B cell (primary cell): ENCODE measurements around the gene RAB10. TPM values are rescaled to one million over a fixed set of nuclear protein-coding genes. Genes with fewer than 3 reads are reported as not detected.

Experiments used
- ATAC-seq: fragments of 200-7000 bp; cut with Tn5 transposase; one replicate; pipeline ENCODE4 v1.10.0; 2021; ENCODE audit warnings: low read depth, mild to moderate bottlenecking, moderate number of reproducible peaks, moderate library complexity
- CTCF ChIA-PET: fragments of 350-600 bp; sonication (Branson Sonifier 250); formaldehyde crosslinking; loops from one replicate; lab custom pipeline; 2021; ENCODE audit warnings: antibody characterized with exemption, inconsistent platforms; lab: Charles Lee
- POLR2A ChIA-PET: fragments of 350-600 bp; sonication (Branson Sonifier 250); formaldehyde crosslinking; loops from one replicate; lab custom pipeline; 2021; ENCODE audit warnings: antibody characterized with exemption; lab: Charles Lee
- DNase-seq: peaks from one replicate; pipeline ENCODE4 v3.0.0; 2013
- H2AFZ ChIP-seq: 2 replicates; pipeline ENCODE4 v1.6.1; 2012; ENCODE audit warnings: mild to moderate bottlenecking, low read depth, low read length; ENCODE audit not compliant: insufficient read depth, poor library complexity, severe bottlenecking
- H3K27ac ChIP-seq, 2 donors: 1 replicate in 1 of 2; 2 replicates in 1 of 2; pipeline ENCODE4 v1.5.1; 2012 to 2013; ENCODE audit warnings: low read length in 2 of 2, mild to moderate bottlenecking in 2 of 2, moderate library complexity in 1 of 2
- H3K27me3 ChIP-seq, 4 experiments: fragments of 200-600 bp in 1 of 4; sonication (generic) in 1 of 4; replicated peaks in 1 of 4; 1 replicate in 2 of 4; 2 replicates in 2 of 4; pipeline versions ENCODE4 v1.6.1 to v1.7.0; 2013 to 2016; ENCODE audit warnings: low read length in 3 of 4, mild to moderate bottlenecking in 2 of 4, mixed read lengths in 1 of 4, moderate library complexity in 1 of 4; ENCODE audit not compliant: insufficient read depth in 4 of 4, control insufficient read depth in 3 of 4; ENCODE audit errors: control extremely low read depth in 1 of 4
- H3K36me3 ChIP-seq, 2 experiments: replicated peaks in 1 of 2; 1 replicate in 1 of 2; 2 replicates in 1 of 2; pipeline versions ENCODE4 v1.6.1 to v1.7.1; 2013; ENCODE audit warnings: low read length in 1 of 2; ENCODE audit not compliant: insufficient read depth in 2 of 2, control insufficient read depth in 1 of 2; ENCODE audit errors: control extremely low read depth in 1 of 2, extremely low read depth in 1 of 2
- H3K4me1 ChIP-seq, 2 donors: fragments of 200-600 bp in 1 of 2; sonication (generic) in 1 of 2; 1 replicate in 1 of 2; 2 replicates in 1 of 2; pipeline versions ENCODE4 v1.5.1 to v1.6.1; 2013 to 2017; ENCODE audit warnings: low read length in 2 of 2; ENCODE audit not compliant: control insufficient read depth in 2 of 2, insufficient read depth in 2 of 2
- H3K4me2 ChIP-seq: replicated peaks from 2 replicates; pipeline ENCODE3; 2012; ENCODE audit warnings: mild to moderate bottlenecking, low read depth, low read length; ENCODE audit not compliant: poor library complexity, severe bottlenecking
- H3K4me3 ChIP-seq, 5 experiments: fragments of 200-600 bp in 1 of 5; sonication (generic) in 1 of 5; 1 replicate in 3 of 5; 2 replicates in 2 of 5; pipeline versions ENCODE4 v1.5.1 to v1.7.0; 2011 to 2016; ENCODE audit warnings: low read length in 4 of 5, mild to moderate bottlenecking in 4 of 5, low read depth in 2 of 5, control low read depth in 1 of 5, moderate library complexity in 1 of 5; ENCODE audit not compliant: insufficient read depth in 1 of 5; ENCODE audit errors: control extremely low read depth in 1 of 5, extremely low read depth in 1 of 5
- H3K79me2 ChIP-seq: fragments of 200-600 bp; sonication (generic); one replicate; pipeline ENCODE4 v1.6.0; 2016; ENCODE audit warnings: low read length; ENCODE audit not compliant: control insufficient read depth, insufficient read depth
- H3K9ac ChIP-seq: fragments of 200-600 bp; sonication (generic); 2 replicates; pipeline ENCODE4 v1.6.1; 2017; ENCODE audit warnings: mild to moderate bottlenecking, low read length, moderate library complexity
- H3K9me3 ChIP-seq, 3 donors: one replicate each; pipeline versions ENCODE4 v1.6.1 to v1.7.1; 2013; ENCODE audit warnings: low read length in 2 of 3; ENCODE audit not compliant: control insufficient read depth in 2 of 3, insufficient read depth in 1 of 3; ENCODE audit errors: control extremely low read depth in 1 of 3
- H4K20me1 ChIP-seq: 2 replicates; pipeline ENCODE4 v1.6.0; 2012; ENCODE audit warnings: mild to moderate bottlenecking, low read length; ENCODE audit not compliant: insufficient read depth, control insufficient read depth, poor library complexity, severe bottlenecking
- H3K27ac Mint-ChIP-seq: one replicate; pipeline ENCODE4 v1.8.0; 2021; ENCODE audit warnings: mixed read lengths
- H3K27me3 Mint-ChIP-seq: one replicate; pipeline ENCODE4 v1.8.0; 2021; ENCODE audit warnings: mixed read lengths
- H3K4me1 Mint-ChIP-seq: one replicate; pipeline ENCODE4 v1.8.0; 2021; ENCODE audit warnings: mixed read lengths
- H3K4me3 Mint-ChIP-seq: one replicate; pipeline ENCODE4 v1.8.0; 2021; ENCODE audit warnings: mixed read lengths
- H3K9me3 Mint-ChIP-seq: one replicate; pipeline ENCODE4 v1.8.0; 2022; ENCODE audit warnings: mixed read lengths; ENCODE audit not compliant: insufficient read depth
- EZH2 ChIP-seq: IDR thresholded peaks from 2 replicates; pipeline ENCODE4 v1.6.1; 2012; ENCODE audit warnings: borderline replicate concordance, low read depth, mild to moderate bottlenecking, moderate library complexity, low read length; ENCODE audit not compliant: insufficient read depth, poor library complexity, severe bottlenecking
- WGBS: methylation state at CpG from one replicate; pipeline ENCODE4 v1.1.5; 2013; ENCODE audit warnings: missing lambda C conversion rate; ENCODE audit not compliant: insufficient coverage; 5-methylcytosine and 5-hydroxymethylcytosine counted together
- intact Hi-C: fragments of 100-400 bp; cut with micrococcal nuclease; formaldehyde crosslinking; loops from one replicate; pipeline ENCODE4 v1.10.0; 2022
- polyA plus RNA-seq: library from polyadenylated mRNA; depleted of rRNA; stranded (reverse); fragments of >200 nt; gene quantifications from 2 replicates; pipeline ENCODE4 v1.2.3, GENCODE V29; 2012
- total RNA-seq, 2 donors: library from RNA; stranded (reverse); fragments of 120-200 nt in 1 of 2; gene quantifications; 1 replicate in 1 of 2; 2 replicates in 1 of 2; pipeline versions ENCODE4 v1.2.3 to v1.2.4, GENCODE V29; 2013 to 2022
- TF ChIP-seq, protein P1 (sequence below): fragments of 200-600 bp; IDR thresholded peaks from one replicate; pipeline ENCODE4 v1.8.0; 2022; ENCODE audit warnings: antibody characterized with exemption, mild to moderate bottlenecking

The RAB10 gene
- total and polyA plus RNA-seq, 2 donors (not counting 1 experiment from before 2014, with no cell fraction given) = 21.7 to 66.7 TPM

DNA sequence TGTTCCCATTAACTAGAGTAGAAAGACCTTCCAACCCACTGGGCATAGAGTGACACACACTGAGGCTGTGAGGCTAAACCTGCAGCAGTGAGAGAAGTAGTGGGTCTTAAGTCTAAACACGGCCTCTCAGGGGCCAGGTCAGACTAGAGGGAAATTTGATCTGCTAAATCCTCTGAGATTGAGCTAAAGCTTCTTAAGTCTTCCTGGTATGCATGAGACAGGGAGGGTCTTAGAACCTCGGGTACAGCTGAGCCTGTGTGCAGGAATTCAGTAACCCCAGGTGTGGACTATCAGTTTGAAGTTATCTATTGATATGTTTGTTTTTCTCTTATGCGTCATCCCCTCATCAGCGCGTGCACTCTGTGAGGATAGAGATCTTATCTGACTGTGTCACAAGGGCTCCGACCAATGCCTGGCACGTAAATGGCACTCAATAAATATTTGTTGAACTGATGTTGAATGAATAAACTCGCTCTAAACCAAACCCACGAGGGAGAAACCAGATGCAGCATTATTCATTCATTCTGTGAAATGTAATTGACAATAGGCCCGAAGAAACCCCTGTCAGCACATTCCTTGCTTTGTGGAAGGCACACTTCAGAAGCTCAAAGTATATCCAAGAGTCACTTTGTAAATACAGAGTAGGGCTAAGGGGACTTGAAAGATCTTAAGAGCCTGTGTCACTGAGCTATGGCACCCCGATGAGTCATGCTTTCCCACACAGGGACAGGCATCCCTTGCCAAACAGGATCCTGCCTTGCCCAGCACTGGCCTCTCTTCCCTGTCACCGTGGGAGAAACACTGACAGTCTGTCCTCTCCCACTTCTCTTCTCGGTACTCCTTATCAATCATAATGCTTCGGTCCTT is 21.7 kb upstream of the RAB10 start:
- Histone ChIP-seq H3K36me3 (no peaks in the 10 kb centered on the region), H3K9me3 (peaks cover 0 to 6% (median 0%) of the 10 kb centered on the region in 3 donors), H3K4me1 (no peaks in the 10 kb centered on the region), H3K4me2 (no peak overlapping the region), H3K4me3 (no peak overlapping the region), H3K27me3 (no peaks in the 10 kb centered on the region), H3K9ac (no peak overlapping the region), H3K27ac (no peak overlapping the region), H4K20me1 (no peaks in the 10 kb centered on the region), H3K79me2 (no peaks in the 10 kb centered on the region), H2AFZ (no peak overlapping the region)
- POLR2A ChIA-PET = interaction anchor here (0.5 kb wide), 1 partner anchor 25 kb away, joined by 3 read pairs; no protein-coding TSS in a partner anchor
- WGBS = 87% methylated on average over 5 of the region's 14 CpGs
- intact Hi-C loops = no loop called here
- ATAC-seq = no peak
- TF ChIP-seq EZH2 = no peak
- TF ChIP-seq, protein P1, sequence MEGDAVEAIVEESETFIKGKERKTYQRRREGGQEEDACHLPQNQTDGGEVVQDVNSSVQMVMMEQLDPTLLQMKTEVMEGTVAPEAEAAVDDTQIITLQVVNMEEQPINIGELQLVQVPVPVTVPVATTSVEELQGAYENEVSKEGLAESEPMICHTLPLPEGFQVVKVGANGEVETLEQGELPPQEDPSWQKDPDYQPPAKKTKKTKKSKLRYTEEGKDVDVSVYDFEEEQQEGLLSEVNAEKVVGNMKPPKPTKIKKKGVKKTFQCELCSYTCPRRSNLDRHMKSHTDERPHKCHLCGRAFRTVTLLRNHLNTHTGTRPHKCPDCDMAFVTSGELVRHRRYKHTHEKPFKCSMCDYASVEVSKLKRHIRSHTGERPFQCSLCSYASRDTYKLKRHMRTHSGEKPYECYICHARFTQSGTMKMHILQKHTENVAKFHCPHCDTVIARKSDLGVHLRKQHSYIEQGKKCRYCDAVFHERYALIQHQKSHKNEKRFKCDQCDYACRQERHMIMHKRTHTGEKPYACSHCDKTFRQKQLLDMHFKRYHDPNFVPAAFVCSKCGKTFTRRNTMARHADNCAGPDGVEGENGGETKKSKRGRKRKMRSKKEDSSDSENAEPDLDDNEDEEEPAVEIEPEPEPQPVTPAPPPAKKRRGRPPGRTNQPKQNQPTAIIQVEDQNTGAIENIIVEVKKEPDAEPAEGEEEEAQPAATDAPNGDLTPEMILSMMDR = no peak
- Mint-ChIP-seq H3K4me3 (no peak overlapping the region), H3K4me1 (no peaks in the 10 kb centered on the region), H3K27ac (no peak overlapping the region), H3K27me3 (no peaks in the 10 kb centered on the region), H3K9me3 (peaks cover 6% of the 10 kb centered on the region)
- CTCF ChIA-PET = interaction anchor here (0.8 kb wide), 1 partner anchor 21 kb away, joined by 3 read pairs; no protein-coding TSS in a partner anchor
- DNase-seq = no peak

GRCh38 chr2:26013668-26014067 is 20.2 kb upstream of the RAB10 start:
- no peaks in the 10 kb centered on the region for H3K36me3 ChIP-seq
- TF ChIP-seq EZH2 = no peak
- TF ChIP-seq, protein P1 = no peak
- WGBS = 100% methylated on average over 1 of the region's 1 CpG
- no peaks in the 10 kb centered on the region for H4K20me1 ChIP-seq
- H3K27ac ChIP-seq = no peak overlapping the region
- no peak overlapping the region for H3K4me2 ChIP-seq
- intact Hi-C loops = no loop called here
- peaks cover 0 to 6% (median 0%) of the 10 kb centered on the region in 3 donors for H3K9me3 ChIP-seq
- CTCF ChIA-PET = no interaction called here
- DNase-seq (no peak), ATAC-seq (no peak)
- Mint-ChIP-seq H3K4me1 (no peaks in the 10 kb centered on the region), H3K27me3 (no peaks in the 10 kb centered on the region), H3K9me3 (peaks cover 6% of the 10 kb centered on the region), H3K27ac (no peak overlapping the region), H3K4me3 (no peak overlapping the region)
- POLR2A ChIA-PET = no interaction called here
- H3K4me1 ChIP-seq = no peaks in the 10 kb centered on the region
- H3K9ac ChIP-seq = no peak overlapping the region
- H2AFZ ChIP-seq = no peak overlapping the region
- H3K79me2 ChIP-seq = no peaks in the 10 kb centered on the region
- H3K4me3 ChIP-seq = no peak overlapping the region
- H3K27me3 ChIP-seq = no peaks in the 10 kb centered on the region
